ENCODE measurements around the gene NUDT3. TPM values are rescaled to one million over a fixed set of nuclear protein-coding genes. Genes with fewer than 3 reads are reported as not detected.

NUDT3 gene
- total and polyA plus RNA-seq, 2 experiments from 2014 or later, result 18.6 to 26.1 TPM

GRCh38 chr6:34315256-34315655 lies 77.2 kb downstream of the NUDT3 start:
- no peak overlapping the region for H3K4me3 ChIP-seq
- H3K27ac ChIP-seq, result no peak overlapping the region
- no peaks in the 10 kb centered on the region for H3K36me3 ChIP-seq
- no peak for TF ChIP-seq CTCF (IDR thresholded peaks at IDR 0.05; ENCODE audit: low read depth, low read length)
- no peaks in the 10 kb centered on the region for H3K9me3 ChIP-seq (ENCODE audit: low read depth)
- H3K27me3 ChIP-seq, result no peaks in the 10 kb centered on the region
- H3K4me1 ChIP-seq (ENCODE audit: low read depth), result no peaks in the 10 kb centered on the region
- no peak for DNase-seq (ENCODE audit: low read depth in 1 of 2, low spot score in 1 of 2)

GRCh38 chr6:34312259-34312658 lies 80.2 kb downstream of the NUDT3 start:
- H3K36me3 ChIP-seq, result no peaks in the 10 kb centered on the region
- no peak for DNase-seq (ENCODE audit: low read depth in 1 of 2, low spot score in 1 of 2)

GRCh38 chr6:34310817-34311216 lies 81.7 kb downstream of the NUDT3 start:
- Histone ChIP-seq H3K9me3 (ENCODE audit: low read depth) (no peaks in the 10 kb centered on the region), H3K4me1 (ENCODE audit: low read depth) (no peaks in the 10 kb centered on the region), H3K36me3 (no peaks in the 10 kb centered on the region), H3K4me3 (no peak overlapping the region), H3K27ac (no peak overlapping the region), H3K27me3 (no peaks in the 10 kb centered on the region)
- no peak for TF ChIP-seq CTCF (IDR thresholded peaks at IDR 0.05; ENCODE audit: low read depth, low read length)
- DNase-seq (ENCODE audit: low read depth in 1 of 2, low spot score in 1 of 2), result no peak

More at GRCh38 chr6:34312259-34312658, 80.2 kb downstream of the NUDT3 start:
- Histone ChIP-seq H3K9me3 (ENCODE audit: low read depth) (no peaks in the 10 kb centered on the region), H3K27me3 (no peaks in the 10 kb centered on the region), H3K4me3 (no peak overlapping the region), H3K27ac (no peak overlapping the region), H3K4me1 (ENCODE audit: low read depth) (no peaks in the 10 kb centered on the region)
- no peak for TF ChIP-seq CTCF (IDR thresholded peaks at IDR 0.05; ENCODE audit: low read depth, low read length)

GRCh38 chr6:34308483-34308882 lies 84.0 kb downstream of the NUDT3 start:
- H3K4me3 ChIP-seq, result no peak overlapping the region
- H3K27ac ChIP-seq, result no peak overlapping the region
- H3K9me3 ChIP-seq (ENCODE audit: low read depth), result no peaks in the 10 kb centered on the region
- H3K36me3 ChIP-seq, result no peaks in the 10 kb centered on the region
- H3K27me3 ChIP-seq, result no peaks in the 10 kb centered on the region
- no peak for DNase-seq (ENCODE audit: low read depth in 1 of 2, low spot score in 1 of 2)
- no peak for TF ChIP-seq CTCF (IDR thresholded peaks at IDR 0.05; ENCODE audit: low read depth, low read length)
- no peaks in the 10 kb centered on the region for H3K4me1 ChIP-seq (ENCODE audit: low read depth)

- no peaks in the 10 kb centered on the region for H3K36me3 ChIP-seq
- peaks cover 6% of the 10 kb centered on the region for H3K4me1 ChIP-seq (ENCODE audit: low read depth)
- H3K27ac ChIP-seq, result peak overlapping the region; percentile 60
- H3K9me3 ChIP-seq (ENCODE audit: low read depth), result no peaks in the 10 kb centered on the region
- DNase-seq (ENCODE audit: low read depth in 1 of 2, low spot score in 1 of 2), result peak in 1 of 2 donors; percentile 81
- H3K27me3 ChIP-seq, result no peaks in the 10 kb centered on the region
- no peak for TF ChIP-seq CTCF (IDR thresholded peaks at IDR 0.05; ENCODE audit: low read depth, low read length)
- H3K4me3 ChIP-seq, result no peak overlapping the region
These were observed 86.3 kb downstream of the NUDT3 start for GRCh38 chr6:34305982-34306708.
